Nucleus accumbens (tissue), 56 donors: Measurements from ENCODE around the gene THOC7.

Experiments used
- DNase-seq, 56 donors: peaks; one replicate each; lab custom pipeline; 2025; lab: John Stamatoyannopoulos, UW

Gene THOC7

DNA sequence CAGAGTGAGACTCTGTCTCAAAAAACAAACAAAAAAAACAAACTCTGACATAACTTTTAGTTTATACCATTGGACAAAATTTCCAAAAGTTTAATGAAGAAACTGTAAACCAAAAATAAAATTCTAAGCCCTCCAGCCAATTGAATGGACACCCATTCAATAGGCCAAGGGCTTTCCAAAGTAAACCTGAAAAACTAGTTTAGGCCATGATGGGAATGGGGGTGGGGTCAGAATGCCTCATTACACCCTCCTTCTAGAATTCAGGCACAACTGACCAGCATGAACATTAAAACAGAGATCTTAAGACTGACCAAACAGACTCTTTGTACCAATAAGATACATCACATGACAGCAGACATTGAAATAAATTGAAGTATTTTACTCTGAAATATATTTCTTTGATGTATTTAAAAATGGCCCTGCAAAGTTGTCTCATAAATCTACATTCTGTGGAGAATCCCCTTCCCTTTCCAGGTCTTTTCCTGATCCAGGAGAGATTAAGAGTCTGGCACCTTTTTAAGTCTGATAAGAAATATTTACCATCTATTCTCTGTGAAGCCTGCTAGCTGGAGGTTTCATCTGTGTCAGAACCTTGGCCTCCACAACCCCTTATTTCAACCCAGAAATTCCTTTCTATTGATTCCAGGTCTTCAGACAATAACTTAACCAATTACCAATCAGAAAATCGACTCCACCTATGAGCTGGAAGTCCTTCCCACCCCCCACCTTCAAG is 15.7 kb downstream of the THOC7 start:
- no peak for DNase-seq

DNA sequence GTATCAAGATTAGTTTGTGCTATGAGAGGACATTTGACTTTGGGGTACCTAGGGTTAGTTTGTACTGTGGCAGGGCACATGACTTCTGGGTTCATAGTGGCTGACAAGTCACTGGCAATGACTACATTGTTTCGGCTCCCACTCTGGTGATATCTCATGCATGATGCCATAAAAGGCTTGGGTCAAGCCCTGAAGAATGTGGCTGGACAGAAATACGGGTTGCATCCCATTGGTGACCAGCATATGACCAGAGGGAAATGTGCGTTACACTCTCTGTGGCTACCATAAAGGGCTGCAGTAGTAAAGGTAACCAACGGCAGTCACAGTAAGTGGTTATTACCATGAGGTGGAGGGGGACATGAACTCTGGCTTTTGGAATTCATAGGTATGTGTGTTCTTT is 18.4 kb downstream of the THOC7 start:
- DNase-seq = no peak

DNA sequence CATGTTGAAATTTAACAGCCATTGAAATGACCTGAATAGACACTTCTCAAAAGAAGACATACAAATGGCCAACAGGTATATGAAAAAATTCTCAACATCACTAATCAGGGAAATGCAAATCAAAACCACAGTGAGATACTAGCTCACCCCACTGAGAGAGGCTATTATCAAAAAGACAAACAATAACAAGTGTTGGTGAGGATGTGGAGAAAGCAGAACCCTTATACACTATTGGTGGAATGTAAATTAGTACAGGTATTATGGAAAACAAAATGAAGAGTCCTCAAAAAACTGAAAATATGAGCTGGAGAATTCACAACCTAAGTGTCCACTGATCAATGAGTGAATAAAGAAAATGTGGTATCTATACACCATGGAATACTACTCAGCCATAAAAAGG is 21.5 kb downstream of the THOC7 start:
- DNase-seq = no peak

DNA sequence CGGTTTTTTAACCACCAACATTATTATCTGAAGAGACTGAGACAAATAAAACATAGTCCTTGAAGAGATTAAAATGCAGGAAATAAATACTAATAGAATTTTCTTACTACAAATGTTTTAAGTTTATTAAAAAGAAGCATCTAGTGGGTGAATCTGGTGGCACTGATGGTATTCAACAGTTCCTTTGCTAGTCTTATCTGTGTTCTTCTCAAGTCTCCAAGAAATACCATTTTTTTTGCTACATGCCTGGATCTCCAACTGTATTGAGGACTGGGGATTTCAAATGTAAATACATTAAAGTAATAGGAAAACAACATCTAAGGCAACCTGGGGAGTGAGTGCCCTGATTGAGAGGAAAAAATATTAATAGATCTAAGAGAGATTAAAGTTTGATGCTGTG is 21.9 kb downstream of the THOC7 start:
- DNase-seq = no peak

DNA sequence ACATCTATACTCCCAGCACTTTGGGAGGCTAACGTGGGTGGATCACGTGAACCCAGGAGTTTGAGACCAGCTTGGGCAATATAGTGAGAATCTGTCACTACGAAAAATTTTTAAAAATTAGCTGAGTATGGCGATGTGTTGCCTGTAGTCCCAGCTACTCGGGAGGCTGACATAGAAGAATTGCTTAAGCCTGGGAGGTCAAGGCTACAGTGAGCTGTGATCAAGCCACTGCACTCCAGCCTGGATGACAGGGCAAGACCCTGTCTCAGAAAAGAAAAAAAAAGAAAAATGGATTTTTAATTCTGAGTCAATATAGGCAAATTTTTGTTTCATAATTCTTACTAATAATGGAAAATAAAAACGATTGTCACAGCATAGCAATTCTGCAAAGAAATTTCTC is 31.2 kb downstream of the THOC7 start:
- DNase-seq = no peak

DNA sequence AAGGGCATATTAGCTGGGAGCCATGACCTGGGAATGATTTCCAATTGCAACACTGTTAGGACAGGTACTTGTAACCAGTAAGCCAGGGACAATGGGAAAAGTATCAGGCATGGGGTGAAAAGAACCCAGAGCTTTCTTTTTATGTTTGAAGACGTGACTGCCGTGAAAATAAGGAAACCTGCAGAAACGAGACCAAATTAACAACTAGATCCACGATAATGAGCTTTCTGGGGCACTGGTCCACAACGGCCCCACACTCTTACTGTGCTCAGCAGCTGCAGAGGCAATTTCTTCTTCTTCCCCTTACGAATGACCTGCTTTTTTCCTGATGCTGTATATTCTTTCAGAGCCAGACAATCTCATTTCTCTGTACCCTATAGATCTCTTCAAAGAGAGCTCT is 33.1 kb downstream of the THOC7 start:
- no peak for DNase-seq

DNA sequence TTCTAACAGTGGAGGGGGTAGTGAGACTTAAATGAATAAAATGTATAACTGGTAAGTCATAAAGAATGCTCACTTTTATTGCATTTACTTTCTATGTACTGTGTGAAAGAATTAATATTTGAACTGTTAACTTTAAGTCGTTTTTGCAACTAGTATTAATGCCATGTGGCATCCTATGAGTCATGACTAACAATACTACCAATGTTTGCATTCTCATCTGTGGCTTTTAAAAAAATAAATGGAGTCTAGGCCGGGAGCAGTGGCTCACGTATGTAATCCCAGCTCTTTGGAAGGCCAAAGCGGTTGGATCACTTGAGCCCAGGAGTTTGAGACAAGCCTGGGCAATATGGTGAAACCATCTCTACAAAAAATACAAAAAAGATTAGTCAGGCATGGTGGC is 39.3 kb downstream of the THOC7 start:
- DNase-seq = no peak

DNA sequence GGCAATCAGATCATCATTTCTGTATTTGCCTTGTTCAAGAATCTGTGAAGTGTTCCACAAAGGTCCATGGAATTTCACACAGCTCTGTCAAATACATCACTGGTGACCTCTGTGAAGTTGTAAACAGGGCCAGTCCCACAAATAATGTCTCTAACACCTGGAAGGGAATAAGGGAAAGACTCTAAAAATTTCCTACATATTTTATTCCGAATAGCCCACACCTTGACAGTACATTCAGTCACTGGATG is 44.5 kb downstream of the THOC7 start, which contains the start of gene C3orf49:
Gene C3orf49 (plus strand): TSS at position 149 of the 248 bp plus-strand sequence. CDS start 173 bp downstream, outside the sequence.
- DNase-seq = no peak

DNA sequence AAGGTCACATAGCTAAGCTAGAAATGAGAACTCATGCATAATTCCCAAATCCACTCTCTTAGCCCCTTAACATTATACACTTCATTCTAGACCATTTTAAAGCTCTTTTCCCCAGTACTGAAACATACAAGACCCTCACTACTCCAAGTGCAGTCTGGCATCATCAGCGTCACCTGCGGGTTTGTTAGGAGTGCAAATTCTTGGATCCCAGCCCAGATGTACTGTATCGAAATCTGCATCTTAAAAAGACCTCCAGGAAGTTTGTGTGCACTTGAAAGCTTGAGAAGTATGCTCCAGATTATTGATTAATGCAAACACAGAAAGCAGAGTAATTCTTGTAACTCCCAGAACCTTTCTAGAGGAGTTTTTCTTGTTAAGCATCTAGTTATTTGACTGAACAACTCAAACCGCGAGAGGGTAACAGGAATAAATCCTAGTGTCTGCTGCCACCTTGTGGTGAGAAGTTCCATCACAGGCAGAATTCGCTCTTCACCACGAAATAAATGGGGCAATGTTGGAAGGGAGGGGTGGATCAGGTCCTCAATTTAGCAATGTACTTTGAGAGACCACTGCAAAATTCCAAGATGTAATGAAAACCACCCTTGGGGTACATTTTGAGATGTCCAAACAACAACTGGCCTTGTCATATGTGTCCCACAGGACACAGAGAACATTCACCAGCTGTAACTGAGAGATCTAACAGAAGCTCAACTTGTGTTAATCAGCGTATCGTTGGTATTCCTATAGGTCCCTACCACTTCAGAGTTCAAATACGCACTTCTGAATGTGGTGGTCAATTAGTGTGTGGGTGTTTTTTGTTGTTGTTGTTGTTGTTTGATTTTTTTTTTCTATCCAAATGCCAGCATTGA is 45.1 kb downstream of the THOC7 start:
- DNase-seq = peak in 44 of 56 donors; percentile 1 to 80 (median 30)

DNA sequence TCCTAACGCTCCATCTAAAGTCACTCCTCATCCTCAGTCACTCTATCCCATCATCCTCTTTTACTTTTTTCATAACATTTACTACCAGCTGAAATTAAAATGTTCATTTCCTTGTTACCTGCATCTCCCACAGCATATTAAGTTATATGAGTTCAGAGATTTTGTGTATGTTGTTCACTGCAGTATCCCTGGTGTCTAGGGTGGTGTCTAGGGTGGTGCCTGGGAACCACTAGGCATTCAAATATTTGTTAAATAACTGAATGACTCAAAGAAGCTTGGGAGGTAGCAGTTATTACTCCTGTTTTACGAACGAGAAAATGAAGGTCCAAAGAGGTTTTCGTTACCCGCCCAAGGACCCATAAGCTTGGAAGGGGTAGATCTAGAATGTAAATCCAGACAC is 46.4 kb downstream of the THOC7 start:
- DNase-seq = no peak

DNA sequence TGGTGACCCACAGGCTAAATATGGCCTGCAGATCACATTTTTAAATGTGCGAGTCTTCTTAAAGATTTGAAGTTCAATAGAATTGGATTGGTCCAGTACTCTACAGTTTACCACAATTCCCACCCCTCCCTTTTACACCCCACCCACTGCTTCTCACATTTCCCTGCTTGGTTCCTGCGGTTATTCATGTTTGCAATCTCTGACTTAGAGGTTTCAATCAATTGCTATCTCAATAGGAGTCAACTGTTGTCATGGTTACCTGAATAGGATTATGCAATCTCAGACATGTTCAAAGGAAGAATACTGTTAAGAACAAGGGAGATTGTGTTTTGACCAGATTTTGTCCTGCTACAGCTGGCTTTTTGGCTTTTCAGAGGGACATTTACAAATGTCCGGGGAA is 49.4 kb downstream of the THOC7 start:
- DNase-seq = no peak

DNA sequence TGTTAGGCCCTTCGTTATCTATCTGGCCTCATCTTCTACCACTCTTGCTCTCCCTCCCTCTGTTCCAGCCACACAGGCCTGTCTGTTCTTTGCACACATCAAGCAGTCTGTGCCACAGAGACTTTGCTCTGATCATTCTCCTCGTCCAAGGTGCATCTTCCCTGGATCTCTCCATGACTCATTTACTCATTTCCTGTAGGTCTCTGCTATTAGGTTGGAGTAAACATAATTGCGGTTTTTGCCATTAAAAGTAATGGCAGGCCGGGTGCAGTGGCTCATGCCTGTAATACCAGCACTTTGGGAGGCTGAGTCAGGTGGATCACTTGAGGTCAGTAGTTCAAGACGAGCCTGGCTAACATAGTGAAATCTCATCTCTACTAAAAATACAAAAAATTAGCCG is 54.0 kb downstream of the THOC7 start:
- no peak for DNase-seq

DNA sequence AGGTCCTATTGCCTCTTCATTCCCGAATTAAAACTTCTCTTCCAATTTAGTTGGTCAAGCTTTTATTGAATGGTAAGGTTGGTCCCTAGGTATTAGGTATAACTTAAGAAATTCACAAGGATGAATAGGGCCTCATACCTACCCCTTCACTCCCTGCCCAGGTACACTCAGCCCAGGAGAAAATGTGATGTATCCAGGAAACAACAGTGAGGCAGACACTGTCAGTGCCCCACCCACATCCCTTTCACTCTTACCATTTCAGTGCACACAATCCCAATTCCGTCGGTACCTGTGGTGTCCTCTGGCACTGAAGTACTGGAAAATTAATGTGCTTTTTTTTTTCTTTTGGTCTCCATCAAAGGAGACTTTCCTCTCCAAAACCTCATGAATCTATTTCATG is 55.0 kb downstream of the THOC7 start:
- no peak for DNase-seq

DNA sequence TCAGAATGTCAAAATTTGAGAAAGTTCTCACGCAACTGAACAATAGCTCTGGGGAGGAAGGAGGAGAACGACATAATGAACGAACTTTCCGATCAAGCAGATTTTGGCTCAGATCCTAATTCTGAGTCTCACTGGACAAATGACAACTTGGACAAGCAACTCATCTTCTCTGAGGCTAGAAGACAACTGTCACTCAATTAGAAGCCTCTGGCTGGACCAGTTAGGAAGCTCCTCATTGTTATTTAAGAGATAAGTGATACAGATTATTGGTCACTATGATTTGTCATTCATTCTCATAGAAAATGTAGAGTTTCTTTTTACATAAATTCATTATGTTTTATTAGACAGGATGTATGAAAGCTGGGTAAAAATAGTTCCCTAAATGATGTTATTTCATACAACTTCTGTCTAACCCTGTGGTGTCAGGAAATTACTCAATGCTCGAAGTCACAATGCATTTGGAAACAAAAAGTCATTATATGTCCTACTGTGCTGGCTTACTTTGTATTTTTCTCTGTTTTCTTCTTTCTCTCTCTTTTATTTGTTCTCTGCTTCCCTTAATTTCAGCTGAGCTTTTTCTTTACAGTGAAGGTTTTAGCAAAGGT is 55.5 kb downstream of the THOC7 start:
- no peak for DNase-seq

DNA sequence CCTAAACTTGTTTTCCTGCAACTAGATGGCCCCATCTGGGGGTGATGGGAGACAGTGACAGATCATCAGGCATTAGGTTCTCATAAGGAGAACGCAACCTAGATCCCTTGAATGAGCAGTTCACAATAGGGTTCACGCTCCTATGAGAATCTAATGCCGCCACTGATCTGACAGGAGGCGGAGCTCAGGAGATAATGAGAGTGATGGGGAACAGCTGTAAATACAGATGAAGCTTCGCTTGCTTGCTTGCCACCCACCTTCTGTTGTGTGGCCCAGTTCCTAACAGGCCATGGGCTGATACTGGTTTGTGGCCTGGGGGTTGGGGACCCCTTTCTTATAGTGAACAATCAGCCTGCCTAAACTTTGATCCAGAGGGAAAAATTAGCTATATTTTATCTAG is 59.7 kb downstream of the THOC7 start:
- DNase-seq = no peak

DNA sequence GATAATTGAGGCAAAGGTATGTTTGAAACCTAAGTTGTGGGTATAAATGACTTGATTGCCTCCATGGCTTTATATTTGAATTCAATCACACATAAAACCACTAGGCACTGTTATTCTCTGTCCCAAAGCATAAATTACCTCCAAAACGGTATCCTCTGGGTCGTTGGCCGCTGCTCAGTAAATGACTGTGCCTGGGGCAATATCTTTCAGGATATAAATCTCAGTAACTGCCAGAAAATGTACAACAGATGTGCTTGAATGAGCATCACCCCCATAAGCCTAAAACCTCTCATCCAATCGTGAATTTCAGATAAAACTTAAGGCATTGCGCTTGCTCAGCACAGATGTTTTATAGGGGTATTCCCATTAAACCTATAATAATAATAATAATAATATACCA is 63.5 kb downstream of the THOC7 start:
- DNase-seq = no peak

DNA sequence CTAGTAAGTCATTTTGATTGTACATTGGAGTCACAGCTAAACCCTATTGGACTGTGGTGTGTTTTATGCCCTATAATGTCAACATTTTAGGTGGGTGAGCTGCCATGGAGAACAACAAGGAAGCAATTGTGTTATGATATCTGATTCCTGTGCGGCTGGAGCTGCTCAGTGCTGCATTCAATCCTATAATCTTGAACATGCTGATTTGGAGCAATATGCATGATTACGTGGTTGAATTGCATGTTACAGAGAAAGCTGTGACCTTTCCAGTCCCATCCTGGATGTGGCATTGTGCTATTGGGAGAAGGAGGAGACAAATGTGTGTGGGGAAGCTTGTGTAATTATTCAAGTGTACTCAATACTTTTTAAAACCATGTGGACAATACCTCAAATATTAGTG is 64.7 kb downstream of the THOC7 start:
- DNase-seq = no peak

DNA sequence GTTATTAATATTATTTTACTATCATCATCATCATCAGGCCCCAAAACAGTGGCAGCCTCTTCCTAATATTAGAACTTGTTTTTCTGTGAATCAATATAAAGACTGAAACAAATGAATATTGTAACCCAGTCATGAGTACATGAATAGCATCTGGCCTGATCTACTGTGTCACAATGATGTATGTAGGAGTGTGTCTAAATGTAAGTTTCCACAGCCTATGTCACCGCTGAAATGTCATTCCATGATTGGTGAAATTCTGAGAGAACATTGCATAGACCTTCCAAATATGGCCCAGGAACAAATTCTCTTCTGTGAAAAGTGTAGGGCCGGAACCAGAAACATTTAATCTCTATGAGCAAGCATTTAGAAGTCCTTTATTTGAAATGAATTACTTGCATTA is 65.1 kb downstream of the THOC7 start:
- DNase-seq = no peak

DNA sequence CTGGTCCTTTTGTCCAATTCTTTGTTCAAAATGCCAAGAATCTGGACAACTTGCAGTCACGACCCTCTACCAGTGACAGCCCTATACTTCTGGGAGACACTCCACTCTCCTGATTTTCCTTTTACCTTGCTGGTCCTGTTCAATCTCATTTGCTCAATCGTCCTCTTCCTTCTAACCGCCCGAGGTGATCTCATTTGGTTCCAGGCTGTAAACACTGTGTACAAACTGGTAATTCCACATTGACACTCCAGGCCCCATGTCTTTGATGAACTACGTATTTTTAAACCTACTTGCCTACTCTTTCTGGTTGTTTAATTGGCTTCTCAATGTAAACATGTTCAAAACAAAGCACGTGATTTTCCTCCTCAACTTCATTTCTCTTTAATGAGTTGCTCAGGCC is 68.2 kb downstream of the THOC7 start:
- DNase-seq = no peak

DNA sequence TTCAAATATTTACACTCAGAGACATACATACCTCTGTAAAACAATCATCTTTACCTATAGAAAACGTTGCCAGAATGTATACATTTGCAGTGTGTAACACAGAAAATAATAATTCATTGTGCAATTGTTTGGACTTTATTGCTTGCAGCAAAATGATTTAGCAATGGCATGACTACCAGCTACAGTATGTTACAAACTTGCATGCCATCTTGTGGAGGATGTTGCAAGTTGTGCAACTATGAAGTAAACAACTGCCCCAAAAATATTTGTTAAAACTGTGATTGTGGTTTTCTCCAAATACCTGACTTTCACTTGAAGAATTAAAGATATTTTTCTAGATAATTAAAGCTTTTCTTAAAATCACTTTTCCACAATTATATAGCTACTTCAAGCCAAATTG is 71.6 kb downstream of the THOC7 start:
- no peak for DNase-seq
